ENCODE measurements around the gene TMCC1. TPM values are rescaled to one million over a fixed set of nuclear protein-coding genes. Genes with fewer than 3 reads are reported as not detected.

Gene TMCC1
- total and polyA plus RNA-seq, 4 donors, result 10.2 to 60.0 (median 11.0) TPM

GRCh38 chr3:129746629-129747028 lies 146.9 kb downstream of the TMCC1 start:
- Histone ChIP-seq H3K4me1 (ENCODE audit: control insufficient read depth in 4 of 4, insufficient read depth in 4 of 4, low read length in 3 of 4) (no peaks in the 10 kb centered on the region), H3K27ac (ENCODE audit: low read depth in 1 of 2, low read length in 2 of 2) (no peak overlapping the region), H3K4me3 (ENCODE audit: low read depth in 1 of 3, low read length in 3 of 3) (no peak overlapping the region), H3K27me3 (ENCODE audit: control insufficient read depth in 4 of 4, insufficient read depth in 4 of 4, low read length in 3 of 4) (no peaks in the 10 kb centered on the region), H3K36me3 (ENCODE audit: control insufficient read depth in 4 of 4, insufficient read depth in 3 of 4, low read depth in 1 of 4, low read length in 3 of 4) (no peaks in the 10 kb centered on the region), H3K9me3 (ENCODE audit: control insufficient read depth in 4 of 4, low read length in 3 of 4) (no peaks in the 10 kb centered on the region), H3K9ac (ENCODE audit: low read depth in 1 of 2, low read length in 2 of 2) (no peak overlapping the region)
- no peak for DNase-seq (ENCODE audit: low spot score)
- TF ChIP-seq RAD21 (IDR thresholded peaks at IDR 0.05), result no peak
- no peak for TF ChIP-seq EGR1 (IDR thresholded peaks at IDR 0.05; ENCODE audit: low read depth in 2 of 2)
- TF ChIP-seq, protein P1, sequence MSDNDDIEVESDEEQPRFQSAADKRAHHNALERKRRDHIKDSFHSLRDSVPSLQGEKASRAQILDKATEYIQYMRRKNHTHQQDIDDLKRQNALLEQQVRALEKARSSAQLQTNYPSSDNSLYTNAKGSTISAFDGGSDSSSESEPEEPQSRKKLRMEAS (IDR thresholded peaks at IDR 0.05), result no peak
- TF ChIP-seq, protein P2, sequence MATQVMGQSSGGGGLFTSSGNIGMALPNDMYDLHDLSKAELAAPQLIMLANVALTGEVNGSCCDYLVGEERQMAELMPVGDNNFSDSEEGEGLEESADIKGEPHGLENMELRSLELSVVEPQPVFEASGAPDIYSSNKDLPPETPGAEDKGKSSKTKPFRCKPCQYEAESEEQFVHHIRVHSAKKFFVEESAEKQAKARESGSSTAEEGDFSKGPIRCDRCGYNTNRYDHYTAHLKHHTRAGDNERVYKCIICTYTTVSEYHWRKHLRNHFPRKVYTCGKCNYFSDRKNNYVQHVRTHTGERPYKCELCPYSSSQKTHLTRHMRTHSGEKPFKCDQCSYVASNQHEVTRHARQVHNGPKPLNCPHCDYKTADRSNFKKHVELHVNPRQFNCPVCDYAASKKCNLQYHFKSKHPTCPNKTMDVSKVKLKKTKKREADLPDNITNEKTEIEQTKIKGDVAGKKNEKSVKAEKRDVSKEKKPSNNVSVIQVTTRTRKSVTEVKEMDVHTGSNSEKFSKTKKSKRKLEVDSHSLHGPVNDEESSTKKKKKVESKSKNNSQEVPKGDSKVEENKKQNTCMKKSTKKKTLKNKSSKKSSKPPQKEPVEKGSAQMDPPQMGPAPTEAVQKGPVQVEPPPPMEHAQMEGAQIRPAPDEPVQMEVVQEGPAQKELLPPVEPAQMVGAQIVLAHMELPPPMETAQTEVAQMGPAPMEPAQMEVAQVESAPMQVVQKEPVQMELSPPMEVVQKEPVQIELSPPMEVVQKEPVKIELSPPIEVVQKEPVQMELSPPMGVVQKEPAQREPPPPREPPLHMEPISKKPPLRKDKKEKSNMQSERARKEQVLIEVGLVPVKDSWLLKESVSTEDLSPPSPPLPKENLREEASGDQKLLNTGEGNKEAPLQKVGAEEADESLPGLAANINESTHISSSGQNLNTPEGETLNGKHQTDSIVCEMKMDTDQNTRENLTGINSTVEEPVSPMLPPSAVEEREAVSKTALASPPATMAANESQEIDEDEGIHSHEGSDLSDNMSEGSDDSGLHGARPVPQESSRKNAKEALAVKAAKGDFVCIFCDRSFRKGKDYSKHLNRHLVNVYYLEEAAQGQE (IDR thresholded peaks at IDR 0.05), result no peak
- TF ChIP-seq CTCF (IDR thresholded peaks at IDR 0.05; ENCODE audit: low read depth, low read length, missing input control), result no peak

GRCh38 chr3:129745253-129745652 lies 148.3 kb downstream of the TMCC1 start:
- no peak overlapping the region for H3K9ac ChIP-seq (ENCODE audit: low read depth in 1 of 2, low read length in 2 of 2)
- no peak overlapping the region for H3K27ac ChIP-seq (ENCODE audit: low read depth in 1 of 2, low read length in 2 of 2)
- TF ChIP-seq EGR1 (IDR thresholded peaks at IDR 0.05; ENCODE audit: low read depth in 2 of 2) (no peak), RXRA (IDR thresholded peaks at IDR 0.05) (no peak), HNF4G (IDR thresholded peaks at IDR 0.05) (no peak), FOXA2 (IDR thresholded peaks at IDR 0.05) (no peak), SP1 (IDR thresholded peaks at IDR 0.05) (no peak), GABPA (IDR thresholded peaks at IDR 0.05 in 1 of 2, conservative IDR thresholded peaks at IDR 0.05 in 1 of 2) (no peak), HNF4A (conservative IDR thresholded peaks at IDR 0.05) (no peak), TAF1 (conservative IDR thresholded peaks at IDR 0.05) (no peak), NR2F2 (IDR thresholded peaks at IDR 0.05) (no peak), RAD21 (IDR thresholded peaks at IDR 0.05) (no peak), CTCF (IDR thresholded peaks at IDR 0.05; ENCODE audit: low read depth, low read length, missing input control) (no peak), JUND (IDR thresholded peaks at IDR 0.05) (no peak), YY1 (IDR thresholded peaks at IDR 0.05) (no peak), FOXA1 (IDR thresholded peaks at IDR 0.05) (no peak)
- TF ChIP-seq, protein P1 (IDR thresholded peaks at IDR 0.05), result no peak
- TF ChIP-seq, protein P2 (IDR thresholded peaks at IDR 0.05), result no peak
- TF ChIP-seq, protein P3, sequence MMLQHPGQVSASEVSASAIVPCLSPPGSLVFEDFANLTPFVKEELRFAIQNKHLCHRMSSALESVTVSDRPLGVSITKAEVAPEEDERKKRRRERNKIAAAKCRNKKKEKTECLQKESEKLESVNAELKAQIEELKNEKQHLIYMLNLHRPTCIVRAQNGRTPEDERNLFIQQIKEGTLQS (IDR thresholded peaks at IDR 0.05), result no peak
- TF ChIP-seq, protein P4, sequence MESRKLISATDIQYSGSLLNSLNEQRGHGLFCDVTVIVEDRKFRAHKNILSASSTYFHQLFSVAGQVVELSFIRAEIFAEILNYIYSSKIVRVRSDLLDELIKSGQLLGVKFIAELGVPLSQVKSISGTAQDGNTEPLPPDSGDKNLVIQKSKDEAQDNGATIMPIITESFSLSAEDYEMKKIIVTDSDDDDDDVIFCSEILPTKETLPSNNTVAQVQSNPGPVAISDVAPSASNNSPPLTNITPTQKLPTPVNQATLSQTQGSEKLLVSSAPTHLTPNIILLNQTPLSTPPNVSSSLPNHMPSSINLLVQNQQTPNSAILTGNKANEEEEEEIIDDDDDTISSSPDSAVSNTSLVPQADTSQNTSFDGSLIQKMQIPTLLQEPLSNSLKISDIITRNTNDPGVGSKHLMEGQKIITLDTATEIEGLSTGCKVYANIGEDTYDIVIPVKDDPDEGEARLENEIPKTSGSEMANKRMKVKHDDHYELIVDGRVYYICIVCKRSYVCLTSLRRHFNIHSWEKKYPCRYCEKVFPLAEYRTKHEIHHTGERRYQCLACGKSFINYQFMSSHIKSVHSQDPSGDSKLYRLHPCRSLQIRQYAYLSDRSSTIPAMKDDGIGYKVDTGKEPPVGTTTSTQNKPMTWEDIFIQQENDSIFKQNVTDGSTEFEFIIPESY (IDR thresholded peaks at IDR 0.05), result no peak
- H3K4me3 ChIP-seq (ENCODE audit: low read depth in 1 of 3, low read length in 3 of 3), result no peak overlapping the region
- no peaks in the 10 kb centered on the region for H3K27me3 ChIP-seq (ENCODE audit: control insufficient read depth in 4 of 4, insufficient read depth in 4 of 4, low read length in 3 of 4)
- H3K36me3 ChIP-seq (ENCODE audit: control insufficient read depth in 4 of 4, insufficient read depth in 3 of 4, low read depth in 1 of 4, low read length in 3 of 4), result no peaks in the 10 kb centered on the region
- H3K4me1 ChIP-seq (ENCODE audit: control insufficient read depth in 4 of 4, insufficient read depth in 4 of 4, low read length in 3 of 4), result peaks cover 0 to 2% (median 1%) of the 10 kb centered on the region in 4 donors
- DNase-seq (ENCODE audit: low spot score), result no peak
- H3K9me3 ChIP-seq (ENCODE audit: control insufficient read depth in 4 of 4, low read length in 3 of 4), result no peaks in the 10 kb centered on the region
- 85% methylated on average over 2 of the region's 2 CpGs for WGBS

Data from liver (tissue), 9 donors.